Transverse colon (tissue), 4 donors: ENCODE measurements around the gene CFAP46.

Experiments
- CTCF ChIP-seq, 5 experiments: fragments of 200-600 bp in 3 of 5; fragments of 450-650 bp in 2 of 5; sonication (generic) in 3 of 5; IDR thresholded peaks; 1 replicate in 2 of 5; 2 replicates in 3 of 5; pipeline ENCODE4 v1.5.1; 2016 to 2017; ENCODE audit warnings: antibody characterized with exemption in 5 of 5, inconsistent platforms in 3 of 5, mild to moderate bottlenecking in 2 of 5, moderate library complexity in 1 of 5
- EP300 ChIP-seq: sonication (generic); formaldehyde crosslinking; IDR thresholded peaks from one replicate; pipeline ENCODE4 v1.6.1; 2017; ENCODE audit warnings: antibody characterized with exemption, low read depth
- POLR2AphosphoS5 ChIP-seq, 3 donors: sonication (generic); formaldehyde crosslinking; IDR thresholded peaks; one replicate each; pipeline ENCODE4 v1.6.1; 2016; ENCODE audit warnings: antibody characterized with exemption in 3 of 3

GRCh38 chr10:132832186-132832969 lies 110.0 kb downstream of the CFAP46 start:
- TF ChIP-seq CTCF (IDR thresholded peaks at IDR 0.05) (no peak), POLR2AphosphoS5 (IDR thresholded peaks at IDR 0.05) (no peak), EP300 (no peak)
